ENCODE measurements around the gene NOL4L.

DNA sequence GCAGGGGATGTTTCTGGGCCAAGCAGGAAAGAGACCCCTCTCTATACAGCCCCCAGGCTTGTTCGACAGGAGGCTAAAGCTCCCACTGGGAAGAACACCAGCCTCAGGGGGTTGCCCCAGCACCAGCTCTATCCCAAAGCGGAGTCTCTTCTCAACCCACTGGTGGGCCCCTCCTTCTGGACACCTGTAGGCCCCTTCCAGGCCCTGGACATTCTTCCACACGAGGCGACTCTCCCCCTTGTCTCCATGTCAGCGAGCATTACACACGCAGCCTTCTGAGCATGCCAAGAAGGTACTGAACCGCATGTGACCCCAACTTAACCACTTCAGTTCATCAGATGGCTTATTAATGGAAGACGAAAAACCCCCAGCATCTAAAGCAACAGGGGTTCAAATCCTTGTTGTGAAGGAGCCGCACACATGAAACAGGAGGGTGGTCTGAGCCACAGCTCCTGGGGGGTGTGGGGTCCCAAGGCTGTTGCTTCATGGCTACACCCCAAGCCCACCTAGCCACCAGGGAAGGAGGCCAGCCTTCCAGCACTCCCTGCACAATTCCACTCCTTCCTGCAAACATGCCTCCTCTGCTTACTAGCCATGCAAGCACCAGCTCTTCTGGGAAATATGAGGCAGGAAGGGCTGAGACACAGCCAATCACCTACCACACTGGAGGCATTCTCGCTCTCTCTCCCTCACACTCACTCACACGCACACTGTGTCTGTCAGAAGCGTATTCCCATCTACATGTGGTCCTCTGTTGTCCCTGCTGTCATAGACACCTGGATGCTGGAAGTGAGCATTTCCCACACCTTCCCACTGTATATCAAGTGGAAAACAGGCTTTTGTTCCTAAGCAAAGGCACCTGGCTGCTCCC, 104.5 kb downstream of the NOL4L start:
- TF ChIP-seq EZH2 (IDR thresholded peaks at IDR 0.05; ENCODE audit: low read length) = no peak
- TF ChIP-seq, protein P1, sequence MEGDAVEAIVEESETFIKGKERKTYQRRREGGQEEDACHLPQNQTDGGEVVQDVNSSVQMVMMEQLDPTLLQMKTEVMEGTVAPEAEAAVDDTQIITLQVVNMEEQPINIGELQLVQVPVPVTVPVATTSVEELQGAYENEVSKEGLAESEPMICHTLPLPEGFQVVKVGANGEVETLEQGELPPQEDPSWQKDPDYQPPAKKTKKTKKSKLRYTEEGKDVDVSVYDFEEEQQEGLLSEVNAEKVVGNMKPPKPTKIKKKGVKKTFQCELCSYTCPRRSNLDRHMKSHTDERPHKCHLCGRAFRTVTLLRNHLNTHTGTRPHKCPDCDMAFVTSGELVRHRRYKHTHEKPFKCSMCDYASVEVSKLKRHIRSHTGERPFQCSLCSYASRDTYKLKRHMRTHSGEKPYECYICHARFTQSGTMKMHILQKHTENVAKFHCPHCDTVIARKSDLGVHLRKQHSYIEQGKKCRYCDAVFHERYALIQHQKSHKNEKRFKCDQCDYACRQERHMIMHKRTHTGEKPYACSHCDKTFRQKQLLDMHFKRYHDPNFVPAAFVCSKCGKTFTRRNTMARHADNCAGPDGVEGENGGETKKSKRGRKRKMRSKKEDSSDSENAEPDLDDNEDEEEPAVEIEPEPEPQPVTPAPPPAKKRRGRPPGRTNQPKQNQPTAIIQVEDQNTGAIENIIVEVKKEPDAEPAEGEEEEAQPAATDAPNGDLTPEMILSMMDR (optimal IDR thresholded peaks at IDR 0.05 in 1 of 3, IDR thresholded peaks at IDR 0.05 in 1 of 3, conservative IDR thresholded peaks at IDR 0.05 in 1 of 3; ENCODE audit: extremely low read depth in 1 of 3, insufficient read depth in 2 of 3, low read length in 3 of 3) = no peak

All from keratinocyte (primary cell).